Mesenteric fat pad (tissue), 1 donor: ENCODE data around the gene BEGAIN. TPM values are rescaled to one million over a fixed set of nuclear protein-coding genes. Genes with fewer than 3 reads are reported as not detected.
A peak's percentile ranks its signal among the peaks of the same experiment; 100 is the strongest.
"Not testable (repeated sequence)": the region's sequence is repeated elsewhere in the genome, so short reads cannot be mapped to it uniquely, and the experiment has no call there.

Source experiments
- DNase-seq: peaks from one replicate; pipeline ENCODE4 v3.0.0-alpha.2; 2020; ENCODE audit warnings: low spot score
- total RNA-seq: library from RNA; stranded (reverse); fragmentation: NEBNext Ultra II Directional; extraction: Animal tissue kit (Norgen Biotek cat#: 25700); gene quantifications from one replicate; pipeline ENCODE4 v1.2.1, GENCODE V29; 2021
- donor health status: DM: yes; HTN: yes; CAD: no.

BEGAIN gene
- total RNA-seq, 1 donor from 2014 or later: 2.2 TPM

DNA sequence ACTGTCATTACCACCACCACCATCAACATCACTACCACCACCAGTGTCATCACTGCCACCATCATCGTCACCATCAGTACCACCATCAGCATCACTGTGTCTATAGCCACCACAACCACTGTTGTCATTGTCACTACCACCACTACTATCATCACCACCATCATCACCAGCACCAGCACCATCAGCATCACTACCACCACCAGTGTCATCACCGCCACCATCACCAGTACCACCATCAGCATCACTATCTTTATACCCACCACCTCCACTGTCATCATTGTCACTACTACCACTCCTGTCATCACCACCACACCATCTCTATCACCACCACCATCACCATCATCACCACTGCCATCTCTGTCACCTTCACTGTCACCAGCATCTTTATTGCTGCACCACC, 60.6 kb downstream of the BEGAIN start:
- no peak for DNase-seq

DNA sequence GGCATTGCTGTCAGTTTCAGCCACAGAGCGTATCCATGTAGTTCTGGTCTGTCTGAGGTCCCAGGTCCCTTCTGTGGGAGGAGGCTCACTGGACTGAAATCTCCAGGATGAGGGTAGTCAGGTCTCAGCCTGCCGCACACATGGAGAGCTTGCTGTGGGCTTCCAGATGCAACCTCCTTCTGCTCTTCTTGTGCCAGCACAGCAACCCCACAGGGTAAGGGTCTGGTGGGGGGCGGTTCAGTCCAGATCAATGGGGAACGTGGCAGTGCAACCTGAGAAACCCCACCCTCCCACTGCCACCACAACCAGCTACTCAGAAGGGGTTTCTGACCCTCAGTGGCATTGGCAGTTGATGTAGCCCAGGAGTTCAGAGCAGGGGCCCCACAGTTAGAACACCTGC, 61.2 kb downstream of the BEGAIN start:
- DNase-seq: peak; percentile 49

DNA sequence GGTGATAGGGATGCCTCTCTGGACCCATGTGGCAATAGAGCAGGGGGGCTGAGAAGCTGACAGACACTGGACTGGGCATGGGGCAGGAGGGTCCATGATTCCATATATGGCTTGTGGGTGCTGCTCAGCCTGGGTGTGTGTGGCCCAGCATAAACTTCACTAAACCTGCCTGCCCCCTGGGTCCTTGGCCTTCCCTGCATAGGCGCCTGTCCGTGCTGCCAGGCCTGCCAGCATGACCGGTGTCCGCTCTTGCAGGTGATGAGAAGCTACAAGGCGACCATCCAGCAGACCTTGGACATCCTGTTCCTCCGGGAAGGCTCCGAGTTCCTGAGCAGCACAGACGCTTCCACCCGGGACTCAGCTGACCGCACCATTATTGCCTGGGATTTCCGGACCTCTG, 61.6 kb downstream of the BEGAIN start:
- peak; percentile 67 for DNase-seq

DNA sequence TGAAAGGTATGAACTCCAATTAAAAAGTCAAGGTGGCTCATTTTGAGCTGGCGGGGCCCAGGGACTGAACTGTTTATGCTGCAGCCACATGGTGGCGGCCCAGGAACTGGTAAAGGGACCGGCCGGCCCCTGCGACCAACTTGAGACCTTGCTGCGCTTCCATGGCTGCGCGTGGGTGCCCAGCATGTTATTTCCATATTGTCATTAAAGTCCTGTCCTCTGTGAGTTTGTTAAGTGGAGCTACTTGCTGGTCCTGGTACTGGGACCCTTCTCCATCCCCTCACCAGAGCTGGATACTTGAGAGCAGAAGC, 62.3 kb downstream of the BEGAIN start:
- peak; percentile 73 for DNase-seq

DNA sequence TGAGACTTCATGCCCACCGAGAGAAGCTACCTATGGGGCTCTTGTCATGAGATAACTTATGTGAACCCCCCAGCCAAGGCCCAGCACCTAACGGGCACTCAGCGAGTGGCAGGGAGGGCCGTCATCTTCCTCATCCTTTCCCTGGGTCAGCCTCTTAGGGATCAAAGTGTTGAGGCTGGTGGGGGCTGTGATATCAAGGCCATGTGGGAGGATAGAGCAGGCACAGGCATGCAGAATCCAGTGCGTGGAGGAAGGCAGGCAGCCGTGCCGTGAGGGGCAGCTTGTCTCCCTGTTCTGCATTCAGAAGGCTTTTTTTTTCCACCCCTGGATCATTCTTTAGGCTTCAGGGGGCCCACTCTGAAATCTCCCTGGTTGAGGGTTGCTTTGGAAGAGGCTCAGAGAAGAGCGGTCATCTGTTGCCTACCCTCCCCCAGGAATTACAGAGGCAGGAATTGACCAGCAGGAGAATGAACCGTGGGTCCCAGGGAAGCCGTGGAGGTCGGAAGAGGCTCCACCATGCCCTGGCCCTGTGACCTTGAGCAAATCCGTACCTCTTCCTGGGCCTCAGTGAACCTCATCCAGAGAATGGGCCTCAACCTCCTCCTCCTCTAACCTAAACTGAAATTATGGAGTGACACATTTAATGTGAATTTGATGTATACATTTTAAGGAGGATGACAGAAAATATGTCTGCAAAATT, 62.8 kb downstream of the BEGAIN start:
- no peak for DNase-seq

DNA sequence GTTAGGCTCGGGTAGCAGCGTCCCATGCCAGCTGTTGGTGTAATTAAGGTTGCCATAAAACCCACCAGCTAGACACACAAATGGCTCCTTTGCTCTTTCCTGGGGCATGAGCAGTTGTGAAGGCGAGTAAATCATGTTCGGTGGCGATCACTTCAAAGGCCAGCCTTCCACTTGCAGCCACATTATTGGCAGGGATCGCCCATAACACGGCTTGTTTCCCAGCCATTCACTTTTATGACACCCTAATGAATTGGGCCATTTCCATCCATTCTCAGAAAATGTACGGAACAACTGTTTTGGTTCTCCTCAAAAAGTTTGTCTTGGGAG, 63.4 kb downstream of the BEGAIN start:
- DNase-seq: no peak

DNA sequence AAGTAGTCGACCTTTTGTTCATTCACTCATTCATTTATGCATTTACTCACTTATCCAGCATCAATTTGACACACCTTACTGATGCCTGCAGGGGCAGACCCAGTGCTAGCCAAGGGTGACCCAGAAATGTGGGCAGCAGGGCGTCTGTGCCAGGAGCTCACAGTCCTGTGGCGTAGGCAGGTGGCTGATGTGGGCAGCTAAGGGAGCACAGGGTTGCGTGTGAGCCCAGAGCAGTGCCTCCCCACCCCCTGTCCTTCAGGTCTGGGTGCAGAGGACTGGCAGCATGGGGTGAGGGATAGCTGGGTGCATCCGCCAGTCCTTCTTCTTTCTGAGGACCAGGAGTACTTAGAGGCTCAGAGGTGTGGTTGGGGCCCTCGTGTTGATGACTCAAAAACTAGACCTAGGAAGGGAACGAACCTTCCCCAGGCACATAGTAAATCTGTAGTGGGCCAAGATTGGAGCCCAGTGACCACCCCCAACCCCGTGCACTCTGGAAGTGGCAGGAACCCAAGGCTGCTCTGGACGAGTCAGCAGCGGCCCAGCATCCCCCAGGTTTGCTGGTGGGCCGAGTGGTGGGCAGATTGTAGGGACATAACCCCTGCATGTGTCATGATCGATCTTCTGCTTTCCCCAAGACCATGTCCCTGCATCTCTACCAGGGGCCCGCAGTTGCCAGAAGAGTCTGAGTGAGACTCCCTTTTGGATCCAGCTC, 63.9 kb downstream of the BEGAIN start:
- DNase-seq: peak; percentile 74

DNA sequence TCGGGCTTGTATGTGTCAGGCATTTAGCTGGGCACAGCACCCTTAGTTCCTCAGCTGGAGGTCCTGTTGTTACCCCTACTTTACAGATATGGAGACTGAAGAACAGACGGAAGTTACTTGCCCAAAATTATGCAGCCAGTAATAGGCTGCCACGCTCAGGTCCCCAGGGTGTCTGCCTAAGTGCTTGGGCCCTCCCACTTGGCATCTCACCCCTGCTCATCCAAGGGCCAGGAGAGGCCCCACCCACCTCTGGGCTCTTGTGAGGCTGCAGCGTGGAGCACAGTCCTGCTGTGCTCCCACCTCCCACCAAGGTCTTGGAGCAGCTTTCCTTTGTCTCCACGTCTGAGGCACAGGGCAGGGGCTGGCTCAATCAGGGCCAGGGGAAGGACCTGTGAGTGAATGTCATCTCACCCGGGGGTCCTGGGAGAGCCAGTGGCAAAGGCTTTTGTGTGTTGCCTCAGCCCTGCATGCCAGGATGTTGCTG, 64.6 kb downstream of the BEGAIN start:
- peak; percentile 65 for DNase-seq

DNA sequence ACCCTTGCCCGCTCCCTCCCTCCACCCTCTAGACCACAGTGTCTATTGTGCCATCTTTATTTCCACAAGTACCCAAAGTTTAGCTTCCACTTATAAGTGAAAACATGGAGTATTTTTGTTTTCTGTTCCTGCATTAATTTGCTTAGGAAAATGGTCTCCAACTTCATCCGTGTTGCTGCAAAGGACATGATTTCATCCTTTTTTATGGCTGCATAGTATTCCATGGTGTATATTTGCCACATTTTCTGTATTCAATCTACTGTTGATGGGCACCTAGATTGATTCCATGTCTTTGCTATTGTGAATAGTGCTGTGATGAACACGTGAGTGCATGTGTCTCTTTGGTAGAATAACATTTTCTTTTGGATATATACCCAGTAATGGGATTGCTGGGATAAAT, 81.2 kb downstream of the BEGAIN start:
- DNase-seq: not testable (repeated sequence)

DNA sequence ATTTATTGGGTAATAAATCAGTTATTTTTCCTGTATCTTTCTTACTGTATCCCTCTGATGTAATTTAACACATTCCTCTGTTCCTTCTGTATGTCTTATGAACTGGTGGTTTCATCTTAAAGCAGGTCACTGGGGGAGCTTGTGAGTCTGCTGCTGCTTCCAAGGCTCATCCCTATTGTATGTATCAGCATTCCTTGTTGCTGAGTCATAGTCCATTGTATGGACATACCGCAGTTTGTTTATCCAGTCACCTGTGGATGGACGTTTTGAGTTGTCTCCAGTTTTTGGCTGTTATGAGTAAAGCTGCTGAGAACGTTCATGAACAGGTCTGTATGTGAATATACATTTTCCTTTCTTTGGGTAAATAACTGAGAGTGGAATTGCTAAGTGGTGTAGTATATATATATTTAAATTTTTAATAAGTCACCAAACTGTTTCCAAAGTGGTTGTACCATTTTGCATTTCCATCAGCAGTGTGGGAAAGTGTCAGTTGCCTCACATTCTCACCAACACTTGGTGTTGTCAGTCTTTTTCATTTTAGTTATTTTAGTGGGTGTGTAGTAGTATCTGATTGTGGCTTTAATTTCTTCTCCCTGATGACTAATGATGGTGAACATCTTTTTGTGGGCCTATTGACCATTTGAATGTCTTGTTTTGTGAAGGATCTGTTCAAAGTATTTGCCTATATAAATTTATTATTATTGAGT, 82.7 kb downstream of the BEGAIN start:
- DNase-seq: no peak

DNA sequence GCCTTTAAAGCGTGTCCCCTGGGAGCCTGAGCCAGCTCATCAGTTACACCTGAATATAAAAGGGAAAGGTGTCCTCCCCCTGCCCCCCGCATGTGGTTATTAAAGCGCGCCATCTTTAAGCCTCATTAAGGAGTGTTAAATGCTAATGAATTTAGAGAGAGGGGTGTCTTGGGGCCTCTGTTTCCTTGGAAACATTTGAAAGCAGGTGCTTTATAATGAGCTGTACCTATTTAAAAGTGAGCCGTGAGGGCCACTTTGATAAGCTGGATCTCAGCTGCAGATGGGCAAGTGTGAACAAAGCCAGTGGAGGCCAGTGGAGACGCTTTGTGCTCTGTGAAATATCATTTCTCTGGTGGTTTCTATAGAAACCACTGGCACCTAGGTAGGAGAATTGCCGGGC, 84.0 kb downstream of the BEGAIN start:
- DNase-seq: no peak

DNA sequence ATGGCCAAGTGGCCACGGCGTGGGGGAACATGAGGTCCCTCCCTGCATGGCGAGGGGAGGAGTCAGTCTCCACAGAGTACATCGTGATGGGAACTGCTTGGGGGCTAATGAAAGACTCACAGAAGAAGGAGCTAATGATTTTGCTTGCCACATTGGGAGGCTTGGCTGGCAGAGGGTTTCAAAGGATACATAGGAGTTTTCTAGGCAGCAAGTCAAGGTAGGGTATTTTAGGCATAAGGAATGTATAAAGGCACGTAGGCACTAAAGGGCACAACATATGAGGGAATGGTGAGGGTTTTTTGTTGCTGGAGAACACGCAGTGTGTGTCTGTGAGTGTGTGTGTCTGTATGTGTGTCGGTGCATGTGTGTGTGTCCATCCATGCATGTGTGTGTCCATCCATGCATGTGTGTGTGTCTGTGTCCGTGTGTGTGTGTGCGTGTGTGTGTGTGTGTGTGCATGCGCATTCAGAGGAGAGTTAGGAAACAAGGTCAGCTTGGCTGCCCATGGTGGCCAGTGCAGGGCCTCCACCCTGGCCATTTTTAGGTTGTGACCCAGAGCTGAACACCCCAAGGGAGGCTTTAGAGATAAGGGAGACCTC, 84.5 kb downstream of the BEGAIN start:
- no peak for DNase-seq

DNA sequence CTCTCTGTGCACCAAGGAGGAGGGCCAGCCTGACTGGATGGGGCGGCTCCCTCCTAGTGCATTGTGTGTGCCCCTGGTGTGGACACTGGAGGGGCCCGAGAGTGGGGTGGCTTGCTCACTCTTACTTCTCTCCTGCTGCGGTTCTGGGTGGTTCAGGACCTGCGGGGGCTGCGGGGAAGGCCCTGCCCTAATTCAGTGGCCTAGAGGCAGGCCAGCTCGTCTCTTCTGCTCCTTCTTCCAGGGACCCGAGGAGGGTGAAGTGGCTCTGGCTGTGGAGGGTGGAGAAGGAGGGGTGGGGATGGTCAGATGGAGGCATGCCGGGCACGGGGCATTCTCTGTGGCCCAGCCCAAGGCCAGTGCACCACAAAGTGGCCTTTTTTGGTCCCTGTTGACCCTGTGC, 87.1 kb downstream of the BEGAIN start:
- no peak for DNase-seq

DNA sequence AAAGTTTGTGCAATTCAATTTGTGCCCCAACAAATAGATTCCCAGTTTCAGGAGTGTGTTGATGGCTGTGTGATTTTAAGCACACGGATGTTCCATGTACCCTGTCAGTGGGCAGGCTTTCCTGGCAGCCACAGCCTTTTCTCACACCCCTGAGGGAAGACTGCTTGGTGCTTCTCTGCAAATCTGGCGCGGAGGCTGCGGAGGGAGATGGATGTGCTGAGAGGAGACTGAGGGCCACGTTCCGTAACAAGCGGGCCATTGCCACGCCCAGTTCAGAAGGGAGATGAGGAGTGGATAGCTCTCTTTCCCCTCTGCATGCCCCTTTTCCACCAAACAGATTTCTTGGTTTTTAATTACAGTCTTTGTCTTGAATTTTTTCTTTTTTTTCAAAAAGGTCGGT, 89.1 kb downstream of the BEGAIN start:
- no peak for DNase-seq

DNA sequence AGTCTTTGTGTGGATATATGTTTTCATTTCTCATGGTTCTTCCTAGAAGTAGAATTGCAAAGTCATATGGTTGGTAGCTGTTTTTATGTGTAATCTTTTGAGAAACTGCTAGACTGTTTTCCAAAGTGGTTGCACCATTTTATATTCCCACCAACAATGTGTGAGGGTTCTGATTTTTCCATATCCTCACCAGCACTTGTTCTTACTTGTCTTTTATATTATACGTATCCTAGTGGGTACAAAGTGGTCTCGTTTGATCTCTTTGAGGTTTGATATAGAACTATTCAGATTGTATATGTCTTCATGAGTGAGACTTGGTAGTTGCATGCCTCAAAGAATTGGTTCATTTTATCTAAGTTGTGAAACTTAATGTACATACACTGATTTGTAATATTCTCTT, 91.3 kb downstream of the BEGAIN start:
- DNase-seq: no peak

DNA sequence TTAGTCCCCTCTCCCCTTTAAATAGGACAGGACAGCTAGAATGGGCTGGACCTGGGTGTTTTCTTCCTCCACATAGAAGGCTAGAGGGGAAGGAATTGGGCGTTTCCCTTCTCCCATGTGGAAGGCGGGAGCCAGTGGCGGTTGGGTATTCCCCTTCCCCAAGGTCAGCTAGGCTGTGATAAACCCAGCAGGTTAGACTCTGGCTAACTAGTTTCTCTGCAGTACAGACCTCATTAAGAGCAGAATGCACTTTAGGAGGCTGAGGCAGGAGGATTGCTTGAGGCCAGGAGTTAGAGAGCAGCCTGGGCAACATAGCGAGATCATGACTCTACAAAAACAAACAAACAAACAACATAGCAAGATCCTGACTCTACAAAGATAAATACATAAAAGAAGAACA, 92.6 kb downstream of the BEGAIN start:
- no peak for DNase-seq

DNA sequence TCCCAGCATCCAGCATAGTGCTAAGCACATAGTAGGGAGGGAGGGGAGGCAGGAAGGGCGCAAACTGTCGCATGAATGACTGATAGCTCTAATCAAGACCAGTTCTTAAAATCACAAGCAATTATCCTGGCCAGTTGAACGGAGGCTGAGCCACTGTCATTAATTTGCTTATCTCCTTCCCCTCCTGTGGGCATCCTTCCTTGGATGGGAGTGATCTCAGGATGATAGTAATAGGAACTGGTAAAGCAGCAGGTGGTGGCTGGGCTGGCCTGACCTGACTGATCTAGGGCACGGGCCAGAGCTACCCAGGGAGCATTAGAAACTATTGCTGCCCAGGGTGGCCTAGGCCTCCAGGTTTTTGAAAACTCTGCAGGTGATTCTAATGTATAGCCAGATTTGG, 97.0 kb downstream of the BEGAIN start:
- no peak for DNase-seq

DNA sequence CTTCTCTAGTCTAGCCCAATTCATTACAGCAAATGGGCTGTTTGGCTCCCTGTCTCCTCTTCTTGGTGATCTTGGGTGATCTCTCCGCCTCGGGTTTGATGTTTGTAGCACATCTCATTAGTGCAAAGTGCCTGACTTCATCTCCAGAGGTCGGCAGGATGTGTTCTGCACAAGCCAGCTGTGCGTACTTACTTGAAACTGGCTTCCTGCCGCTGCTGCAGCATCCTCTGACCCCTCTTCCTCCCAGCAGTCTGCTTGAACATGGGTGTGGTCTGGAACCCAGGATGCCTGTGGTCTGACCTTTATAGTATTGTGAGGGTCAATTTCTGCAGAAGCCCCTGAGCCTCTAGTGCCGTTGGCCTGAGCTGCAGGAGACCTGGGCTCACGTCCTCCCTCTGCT, 99.2 kb downstream of the BEGAIN start:
- no peak for DNase-seq

DNA sequence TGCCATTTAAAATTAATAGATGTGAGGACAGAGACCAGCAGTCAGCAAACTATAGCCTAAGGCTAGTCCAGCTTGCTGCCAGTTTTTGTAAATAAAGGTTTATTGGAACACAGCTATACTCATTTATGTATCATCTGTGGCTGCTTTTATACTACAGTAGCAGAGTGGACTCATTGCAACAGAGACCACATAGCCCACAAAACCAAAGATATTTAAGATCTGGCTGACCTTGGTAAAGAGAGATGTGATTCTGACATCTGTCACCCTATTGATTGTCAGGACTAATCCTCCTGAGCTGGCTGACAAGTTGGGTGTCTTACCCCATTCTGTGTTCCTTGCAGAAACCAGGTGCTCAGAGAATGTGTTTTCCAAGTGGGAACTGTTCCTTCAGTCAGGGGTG, 99.9 kb downstream of the BEGAIN start:
- DNase-seq: no peak
